Measurements from ENCODE around the gene NOTCH1.

NOTCH1 gene

DNA sequence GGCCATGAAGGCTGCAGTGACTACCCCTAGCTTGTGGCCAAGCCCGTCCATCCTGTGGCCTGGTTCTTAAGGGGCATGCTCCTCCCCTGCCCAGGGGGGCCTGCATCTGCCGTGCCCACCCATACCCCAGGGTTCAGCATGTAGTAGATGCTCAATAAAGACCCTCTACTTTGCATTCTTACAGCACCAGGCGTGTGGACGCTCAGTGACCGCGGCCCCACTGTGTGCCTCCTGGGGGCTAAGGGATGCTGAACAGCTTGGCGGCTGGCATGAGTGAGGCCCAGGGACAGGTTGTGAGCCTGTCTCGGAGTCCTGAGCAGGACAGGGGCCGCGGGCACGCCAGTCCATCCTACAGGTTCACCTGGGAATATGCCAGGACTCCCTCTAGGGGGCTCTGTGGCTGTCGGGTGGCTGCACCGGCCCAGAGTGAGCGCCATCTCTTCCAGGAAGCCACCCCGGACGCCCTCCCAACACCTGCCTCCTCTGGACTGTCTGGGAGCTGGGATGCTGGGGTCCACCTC, 9.1 kb downstream of the NOTCH1 start:
- H3K27ac Mint-ChIP-seq = no peak overlapping the region
- peaks cover 94% of the 10 kb centered on the region for H3K4me1 Mint-ChIP-seq
- ATAC-seq = no peak
- no peak for DNase-seq
- H3K9me3 Mint-ChIP-seq = no peaks in the 10 kb centered on the region
- no peak overlapping the region for H3K4me3 Mint-ChIP-seq
- H3K27me3 Mint-ChIP-seq = no peaks in the 10 kb centered on the region

DNA sequence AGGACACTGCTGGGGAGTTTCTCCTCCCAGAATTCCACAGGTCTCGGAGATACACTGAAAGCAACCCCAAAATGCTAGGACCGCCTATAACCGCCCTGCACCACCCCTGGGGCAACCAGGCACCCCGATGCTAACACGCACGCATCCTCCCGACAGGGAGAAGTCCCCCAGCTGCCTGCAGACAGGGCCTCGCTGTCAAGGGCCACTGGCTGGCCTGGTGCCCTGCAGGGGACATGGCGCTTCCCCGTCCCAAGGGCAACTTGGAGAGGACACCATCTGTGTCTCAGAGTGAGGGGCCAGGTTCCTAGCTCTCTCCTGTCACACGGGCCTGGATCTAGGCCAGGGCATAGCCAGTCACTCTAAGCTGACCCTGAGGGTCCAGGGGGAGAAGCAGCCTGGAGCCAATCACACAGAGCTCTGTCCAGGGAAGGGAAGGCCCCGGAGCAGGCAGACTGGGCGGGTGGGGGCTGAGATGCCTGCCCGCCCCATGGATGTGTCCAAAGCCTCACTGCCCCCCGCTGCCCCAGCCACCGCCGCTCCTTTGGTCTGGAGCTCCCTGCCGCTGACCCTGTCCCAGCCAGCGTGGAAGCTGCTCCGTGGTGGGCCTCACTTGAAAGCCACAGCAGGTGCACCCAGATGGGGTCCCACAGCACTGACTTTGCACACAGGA, 9.7 kb downstream of the NOTCH1 start:
- Mint-ChIP-seq H3K9me3 (no peaks in the 10 kb centered on the region), H3K27me3 (no peaks in the 10 kb centered on the region), H3K4me1 (peaks cover 94% of the 10 kb centered on the region), H3K4me3 (no peak overlapping the region), H3K27ac (no peak overlapping the region)
- ATAC-seq = no peak
- no peak for DNase-seq

DNA sequence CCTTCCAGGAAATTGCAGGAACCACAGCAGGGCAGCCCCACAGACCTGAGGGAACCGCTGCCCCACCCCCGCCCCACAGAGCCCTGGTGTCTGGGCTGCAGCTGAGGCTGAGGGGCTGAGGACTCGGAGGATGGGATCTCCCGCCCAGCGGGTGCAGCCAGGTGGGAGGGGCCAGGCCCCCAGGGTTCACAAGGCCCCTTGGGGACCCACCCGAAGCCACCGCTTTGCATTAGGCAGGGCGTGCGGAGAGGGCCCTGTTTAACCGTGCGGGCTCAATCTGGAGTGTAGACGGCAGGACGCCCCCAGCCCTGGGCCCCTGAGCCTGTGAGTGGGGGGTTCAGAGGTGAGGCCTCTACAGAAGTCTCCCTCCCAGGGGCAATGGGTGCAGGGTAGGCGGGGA, 10.8 kb downstream of the NOTCH1 start:
- H3K4me1 Mint-ChIP-seq = peaks cover 94% of the 10 kb centered on the region
- no peaks in the 10 kb centered on the region for H3K9me3 Mint-ChIP-seq
- DNase-seq (no peak), ATAC-seq (no peak)
- H3K4me3 Mint-ChIP-seq = peak overlapping the region in 1 of 2 donors; percentile 29
- H3K27ac Mint-ChIP-seq = no peak overlapping the region
- no peaks in the 10 kb centered on the region for H3K27me3 Mint-ChIP-seq

DNA sequence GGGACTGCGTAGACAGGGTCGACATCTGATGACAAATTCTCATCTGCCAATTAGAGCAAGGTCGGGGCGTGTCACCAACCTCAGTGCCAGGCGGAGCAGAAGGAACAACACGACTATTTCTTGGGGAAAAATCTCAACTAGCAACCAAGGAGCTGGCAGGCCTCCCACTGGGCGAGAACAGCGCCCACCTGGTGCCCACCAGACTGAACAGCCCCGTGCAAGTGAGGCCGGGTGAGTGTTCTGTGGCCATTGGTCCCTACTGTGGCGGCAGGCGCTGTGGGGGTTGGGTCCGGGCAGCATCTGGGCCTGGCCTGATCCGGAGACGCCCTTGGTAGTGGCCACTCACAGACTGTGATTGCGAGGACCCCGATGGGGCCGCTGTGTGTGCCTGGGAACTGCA, 11.5 kb downstream of the NOTCH1 start:
- no peaks in the 10 kb centered on the region for H3K9me3 Mint-ChIP-seq
- DNase-seq = no peak
- no peak for ATAC-seq
- H3K4me3 Mint-ChIP-seq = peak overlapping the region; percentile 62 to 82
- no peaks in the 10 kb centered on the region for H3K27me3 Mint-ChIP-seq
- H3K4me1 Mint-ChIP-seq = peaks cover 94% of the 10 kb centered on the region
- H3K27ac Mint-ChIP-seq = peak overlapping the region in 1 of 2 donors; percentile 84

DNA sequence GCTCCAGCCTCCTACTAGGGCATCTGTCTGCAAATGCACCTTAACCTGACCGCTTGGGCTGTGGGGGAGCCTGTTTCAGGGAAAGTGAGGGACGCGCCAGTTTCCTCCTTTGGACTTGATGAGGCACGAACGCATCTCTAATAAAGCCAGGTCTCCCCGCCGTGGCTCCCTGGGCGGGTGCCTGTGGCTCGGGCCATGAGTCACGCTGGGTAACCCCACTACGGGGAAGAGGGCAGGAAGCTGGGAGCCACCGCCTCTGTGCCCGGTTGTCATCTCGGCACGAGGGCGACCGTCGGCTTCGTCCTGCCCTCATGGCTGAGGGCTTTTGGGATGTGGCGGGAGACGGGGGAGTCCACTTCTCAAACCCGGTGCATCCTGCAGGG, 12.1 kb downstream of the NOTCH1 start:
- no peaks in the 10 kb centered on the region for H3K27me3 Mint-ChIP-seq
- H3K27ac Mint-ChIP-seq = peak overlapping the region; percentile 84 to 92
- peak overlapping the region; percentile 62 to 82 for H3K4me3 Mint-ChIP-seq
- DNase-seq (peak; percentile 74 to 87), ATAC-seq (peak; percentile 80)
- peaks cover 94% of the 10 kb centered on the region for H3K4me1 Mint-ChIP-seq
- H3K9me3 Mint-ChIP-seq = no peaks in the 10 kb centered on the region

DNA sequence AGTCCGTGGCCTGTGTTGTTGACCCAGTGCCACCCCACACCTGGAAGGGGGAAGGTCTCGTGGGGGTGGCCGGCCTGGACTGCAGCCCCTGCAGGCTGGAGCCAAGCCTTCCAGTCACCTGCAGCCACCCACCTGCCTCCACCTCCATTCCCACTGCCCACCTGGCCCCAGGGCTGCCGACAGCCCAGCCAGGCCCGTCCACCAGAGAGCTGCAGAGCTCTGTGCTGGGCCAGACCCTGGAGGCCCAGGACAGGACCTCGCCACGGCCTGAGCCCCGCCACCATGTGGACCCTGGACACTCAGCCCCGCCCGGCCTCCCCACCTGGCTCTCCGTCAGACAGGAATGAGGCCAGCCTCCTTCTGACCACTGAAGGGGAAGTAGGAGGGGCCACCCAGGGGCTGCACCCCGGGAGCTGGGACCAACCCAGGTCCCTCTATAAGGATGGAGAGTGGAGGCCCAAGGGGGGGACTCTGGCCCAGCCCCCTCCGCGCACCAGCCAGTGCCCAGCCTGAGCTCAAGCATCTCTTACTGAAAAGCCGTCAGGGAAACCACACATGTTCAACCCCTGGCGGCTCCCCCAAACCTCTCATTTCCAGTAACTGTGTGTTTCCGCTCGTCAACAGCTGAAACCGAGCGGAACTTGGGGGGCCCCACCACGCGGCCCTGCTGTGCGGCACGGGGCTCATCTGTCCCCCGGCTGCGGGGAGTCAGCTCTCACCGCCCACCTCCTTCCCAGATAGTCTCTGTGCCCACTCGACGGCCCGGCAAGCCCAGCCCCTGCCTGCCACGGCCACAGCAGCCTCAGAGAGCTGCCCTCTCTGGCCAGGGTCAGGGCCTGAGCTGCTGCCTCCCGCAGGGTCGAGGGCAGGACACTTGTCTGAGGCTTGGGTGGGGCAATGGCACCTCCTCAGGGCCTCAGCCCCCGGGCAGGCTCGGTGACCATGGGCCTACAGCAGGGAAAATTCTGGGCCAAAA, 12.8 kb downstream of the NOTCH1 start:
- H3K4me1 Mint-ChIP-seq = peaks cover 94% of the 10 kb centered on the region
- peak; percentile 84 for ATAC-seq

DNA sequence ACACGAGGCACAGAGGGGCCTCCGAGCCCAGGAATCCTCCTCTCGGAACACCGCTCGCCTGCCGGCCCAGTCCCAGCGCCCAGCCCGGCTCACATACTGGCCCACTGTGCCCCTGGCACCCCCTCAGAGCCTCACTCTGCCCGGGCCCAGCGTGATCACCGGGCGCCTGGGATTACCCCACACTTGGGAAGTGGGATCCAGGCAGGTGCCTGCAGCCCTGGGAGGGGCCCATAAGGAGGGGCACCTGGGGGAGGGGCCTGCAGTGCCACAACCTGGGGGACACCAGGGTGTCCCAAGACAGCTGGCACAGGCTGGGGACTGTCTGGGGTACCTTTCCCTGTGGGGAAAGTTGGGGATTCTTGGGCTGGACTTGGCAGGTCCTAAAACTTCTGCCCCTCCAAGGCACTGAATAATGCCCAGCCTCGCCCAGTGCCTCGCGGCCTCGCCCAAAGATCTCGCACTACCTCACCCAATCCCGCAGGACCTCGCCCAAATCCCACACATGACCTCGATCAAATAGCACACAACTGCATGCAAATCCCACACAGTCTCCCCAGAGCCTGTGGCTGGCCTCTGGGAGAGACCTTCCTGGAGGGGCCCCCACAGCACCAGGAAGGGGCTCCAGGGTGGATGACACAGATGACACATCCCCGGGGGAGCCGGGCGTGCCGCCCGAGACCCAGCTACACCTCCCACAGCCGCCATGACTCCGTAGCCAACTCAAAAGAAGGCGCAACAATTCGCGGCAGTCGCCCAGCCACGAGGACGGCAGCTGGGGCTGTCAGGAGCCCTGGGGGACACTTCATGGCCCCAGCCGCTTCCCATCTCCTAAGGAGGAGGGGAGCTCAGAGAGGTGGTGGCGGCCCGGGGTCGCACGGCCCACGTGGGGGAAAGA, 13.7 kb downstream of the NOTCH1 start:
- ATAC-seq = no peak
- Mint-ChIP-seq H3K27ac (peak overlapping the region; percentile 44 to 92), H3K9me3 (no peaks in the 10 kb centered on the region), H3K27me3 (no peaks in the 10 kb centered on the region), H3K4me3 (peak overlapping the region; percentile 62 to 82), H3K4me1 (peaks cover 89% of the 10 kb centered on the region)
- no peak for DNase-seq

More for the DNA sequence above, 12.8 kb downstream of the NOTCH1 start:
- peak; percentile 84 to 86 for DNase-seq
- Mint-ChIP-seq H3K27ac (peak overlapping the region; percentile 84 to 92), H3K27me3 (no peaks in the 10 kb centered on the region), H3K9me3 (no peaks in the 10 kb centered on the region), H3K4me3 (peak overlapping the region; percentile 62 to 82)

DNA sequence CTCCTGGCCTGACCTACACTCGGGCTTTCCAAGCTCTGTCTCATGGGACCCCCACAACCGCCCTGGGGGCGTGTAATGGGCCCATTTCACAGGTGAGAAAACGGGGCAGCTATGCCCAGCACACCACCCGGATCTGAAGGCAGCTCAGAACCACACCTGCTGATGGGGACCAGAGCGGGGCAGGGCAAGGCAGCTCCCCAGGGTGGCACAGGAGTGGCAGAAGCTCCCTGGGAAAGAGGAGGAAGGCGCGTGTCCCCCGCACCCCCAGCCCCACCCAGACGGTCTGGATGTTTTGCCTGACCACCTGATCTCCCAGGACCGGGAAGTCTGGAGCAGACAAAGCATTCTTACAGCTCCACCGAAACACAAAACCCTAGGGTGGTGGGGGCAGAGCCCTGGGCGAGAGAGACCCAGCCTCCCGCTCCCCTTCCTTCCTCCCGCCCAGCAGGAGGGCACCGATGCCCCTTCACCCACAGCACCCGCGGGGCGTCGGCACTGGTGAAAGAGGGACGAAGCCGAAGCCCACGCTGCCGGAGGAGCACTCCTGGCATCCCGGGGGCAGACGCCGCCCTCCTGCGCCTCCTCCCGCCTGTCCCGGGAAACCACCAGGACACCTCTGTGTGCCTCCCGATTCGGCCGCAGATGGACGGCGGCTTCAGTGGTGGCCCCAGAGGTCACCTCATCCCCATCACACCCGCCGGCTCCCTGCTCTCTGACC, 14.5 kb downstream of the NOTCH1 start:
- DNase-seq (no peak), ATAC-seq (no peak)
- H3K4me3 Mint-ChIP-seq = peak overlapping the region; percentile 54 to 68
- H3K9me3 Mint-ChIP-seq = no peaks in the 10 kb centered on the region
- H3K27me3 Mint-ChIP-seq = no peaks in the 10 kb centered on the region
- H3K27ac Mint-ChIP-seq = peak overlapping the region; percentile 72 to 74
- H3K4me1 Mint-ChIP-seq = peaks cover 83% of the 10 kb centered on the region

DNA sequence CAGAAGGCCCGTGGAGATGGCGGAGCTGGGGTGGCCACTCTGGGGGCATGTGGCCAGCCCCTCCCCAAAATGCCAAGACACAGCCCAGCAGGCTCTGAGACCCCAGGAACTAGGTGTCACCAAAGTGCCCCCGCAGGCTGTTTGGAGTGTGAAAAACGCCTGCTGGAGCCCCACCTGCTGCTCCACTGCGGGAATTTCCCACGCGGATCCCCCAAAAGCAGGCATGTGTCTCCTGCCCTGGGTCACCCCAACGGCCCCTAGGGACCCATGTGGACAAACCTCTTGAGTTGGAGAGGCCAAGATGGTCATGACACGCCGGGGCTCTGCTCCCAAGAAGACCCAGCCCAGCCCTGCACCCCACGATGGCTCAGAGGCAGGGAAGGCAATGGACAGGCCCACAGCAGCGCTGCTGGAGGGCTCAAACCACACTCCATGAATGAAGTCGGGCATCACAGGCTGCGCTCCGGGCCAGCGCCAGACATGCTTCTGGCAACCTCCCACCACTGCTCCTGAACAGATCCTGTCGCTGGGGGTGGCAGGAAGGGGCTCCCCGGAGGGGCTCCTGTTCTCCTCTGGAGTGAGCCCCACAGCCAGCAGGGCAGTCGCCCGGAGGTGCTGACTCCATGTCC, 15.3 kb downstream of the NOTCH1 start:
- H3K4me3 Mint-ChIP-seq = peak overlapping the region; percentile 37 to 39
- ATAC-seq = no peak
- DNase-seq = no peak
- peak overlapping the region; percentile 19 to 40 for H3K27ac Mint-ChIP-seq
- no peaks in the 10 kb centered on the region for H3K27me3 Mint-ChIP-seq
- peaks cover 85% of the 10 kb centered on the region for H3K4me1 Mint-ChIP-seq
- no peaks in the 10 kb centered on the region for H3K9me3 Mint-ChIP-seq

DNA sequence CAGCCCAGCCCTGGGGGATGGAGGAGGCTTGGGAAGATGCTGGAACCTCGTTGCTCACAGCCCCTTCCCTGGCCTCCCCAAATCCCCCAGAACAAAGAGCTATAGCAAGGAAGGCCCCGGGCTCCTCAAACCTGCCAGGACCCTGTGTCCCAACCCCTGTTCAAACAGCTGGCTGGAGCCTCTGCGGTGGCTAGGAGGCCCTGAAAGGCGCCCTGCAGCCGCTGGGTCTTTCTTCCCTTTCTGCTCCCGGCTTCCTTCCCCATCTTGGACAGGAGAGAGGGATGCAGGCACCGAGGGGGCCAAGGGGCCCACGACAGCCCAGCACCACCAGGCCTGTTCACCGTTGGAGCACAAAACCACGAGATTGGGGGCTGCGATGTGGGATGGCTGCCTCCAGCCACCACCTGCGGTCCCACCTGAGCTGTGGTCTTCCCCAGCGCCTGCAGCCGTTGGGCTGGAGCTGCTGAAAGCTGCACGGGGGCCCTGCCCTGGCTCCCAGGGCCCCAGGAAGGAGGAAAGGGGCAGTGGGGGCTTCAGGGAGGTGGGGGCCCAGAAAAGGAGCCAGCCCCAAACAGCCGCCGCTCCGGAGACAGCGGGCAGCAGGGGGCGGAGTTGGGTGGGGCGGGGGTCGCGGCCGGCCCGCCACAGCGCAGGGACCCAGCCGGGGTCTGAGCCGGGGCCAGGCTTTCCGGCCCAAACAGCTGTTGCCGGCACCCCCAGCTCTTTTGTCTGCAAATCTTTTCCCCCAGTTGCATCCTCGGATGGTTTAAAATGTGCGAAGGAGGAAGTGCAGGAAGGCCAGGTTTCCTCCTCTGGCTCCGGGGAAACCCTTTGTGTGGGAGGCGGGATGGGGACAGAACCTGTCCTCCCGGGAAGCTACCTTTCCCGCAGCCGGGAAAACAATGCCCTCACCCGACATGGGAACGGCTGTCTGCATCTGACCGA, 16.1 kb downstream of the NOTCH1 start:
- H3K27ac Mint-ChIP-seq = no peak overlapping the region
- no peaks in the 10 kb centered on the region for H3K27me3 Mint-ChIP-seq
- DNase-seq (no peak), ATAC-seq (no peak)
- H3K4me3 Mint-ChIP-seq = peak overlapping the region; percentile 29 to 39
- peaks cover 81% of the 10 kb centered on the region for H3K4me1 Mint-ChIP-seq
- no peaks in the 10 kb centered on the region for H3K9me3 Mint-ChIP-seq

DNA sequence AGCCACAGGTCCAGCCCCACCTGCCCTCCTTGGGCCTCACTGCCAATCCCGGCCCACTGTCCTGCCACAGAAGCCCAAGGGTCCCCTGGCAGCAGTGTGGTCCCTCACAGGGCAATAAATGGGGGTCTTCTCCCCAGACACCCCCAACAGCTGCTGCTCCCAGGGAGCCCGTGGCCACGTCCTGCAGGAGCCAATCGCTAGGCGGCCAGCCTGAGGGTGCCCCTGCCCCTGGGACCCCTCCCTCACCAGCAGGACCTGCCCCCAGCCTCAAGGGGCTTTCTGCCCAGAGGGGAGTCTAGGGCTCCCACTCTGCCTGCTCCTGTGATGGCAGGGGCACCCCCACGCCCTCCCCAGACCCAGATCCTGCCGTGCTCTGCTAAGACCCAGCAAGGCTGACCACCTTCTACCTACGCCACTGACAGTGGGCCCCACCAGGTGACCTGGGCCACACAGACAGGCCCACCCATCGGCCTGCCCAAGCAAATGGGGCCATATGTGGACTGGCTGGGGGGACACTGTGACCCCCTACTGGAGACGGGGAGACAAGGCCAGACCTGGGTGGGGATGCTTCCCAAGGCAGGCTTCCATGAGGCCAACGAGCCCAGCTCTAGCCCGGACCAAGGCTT, 17.0 kb downstream of the NOTCH1 start:
- ATAC-seq (no peak), DNase-seq (no peak)
- H3K9me3 Mint-ChIP-seq = no peaks in the 10 kb centered on the region
- H3K4me1 Mint-ChIP-seq = peaks cover 72% of the 10 kb centered on the region
- H3K4me3 Mint-ChIP-seq = no peak overlapping the region
- H3K27ac Mint-ChIP-seq = no peak overlapping the region
- H3K27me3 Mint-ChIP-seq = no peaks in the 10 kb centered on the region

DNA sequence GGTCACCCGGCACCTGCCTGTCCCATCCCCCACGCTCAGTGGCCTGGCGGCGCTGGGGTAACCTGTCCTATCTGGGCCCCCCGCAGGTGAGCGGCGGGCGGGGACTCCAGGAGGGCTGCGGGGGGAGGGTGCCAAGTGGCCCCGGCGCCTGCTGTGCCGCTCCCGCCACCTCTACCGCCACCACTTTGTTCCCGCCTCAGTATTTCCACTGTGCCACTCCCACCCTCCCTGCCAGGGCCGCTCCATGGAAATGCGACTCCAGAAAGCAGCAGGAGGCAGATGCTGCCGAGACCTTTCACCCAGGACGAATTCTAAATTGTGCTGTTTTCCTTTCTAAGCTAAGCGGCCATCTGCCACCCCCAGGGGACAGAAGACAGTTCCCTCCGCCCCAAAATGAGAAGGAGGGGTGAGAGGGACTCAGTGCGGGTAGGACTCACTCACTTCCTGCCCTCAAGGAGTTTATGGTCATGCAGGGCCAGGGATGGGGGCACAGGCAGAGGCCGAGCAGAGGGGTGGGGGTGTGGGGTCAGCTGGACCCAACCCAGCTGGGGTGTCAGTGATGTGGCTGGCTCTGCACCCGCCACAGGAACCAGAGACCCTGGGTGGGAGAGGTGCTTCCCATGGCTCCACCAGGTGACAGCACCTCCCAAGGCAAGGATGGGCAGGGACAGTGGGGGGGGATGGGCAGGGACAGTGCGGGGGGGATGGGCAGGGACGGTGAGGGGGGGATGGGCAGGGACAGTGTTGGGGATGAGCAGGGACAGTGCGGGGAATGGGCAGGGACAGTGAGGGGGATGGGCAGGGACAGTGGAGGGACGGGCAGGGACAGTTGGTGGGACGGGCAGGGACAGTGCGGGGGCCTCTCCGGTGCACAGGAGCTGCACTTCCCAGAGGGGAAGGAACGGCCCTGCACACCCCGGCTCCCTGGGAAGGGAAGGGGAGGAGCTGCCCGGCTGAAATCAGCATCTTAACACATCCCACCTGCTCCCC, 17.8 kb downstream of the NOTCH1 start:
- DNase-seq = no peak
- Mint-ChIP-seq H3K9me3 (no peaks in the 10 kb centered on the region), H3K4me1 (peaks cover 64% of the 10 kb centered on the region), H3K27ac (peak overlapping the region in 1 of 2 donors; percentile 59), H3K27me3 (no peaks in the 10 kb centered on the region), H3K4me3 (no peak overlapping the region)
- ATAC-seq = peak; percentile 6

All from stimulated activated naive CD8-positive, alpha-beta T cell treated with anti-CD3 and anti-CD28 coated beads, Interleukin-15, amount 100 ng/mL, for 72 hours (primary cell).